MM.1S (cell line): ENCODE results near the gene PDGFD.

ENCODE experiments used
- CTCF ChIP-seq: fragments of 300-600 bp; sonication (generic); IDR thresholded peaks from 2 replicates; pipeline ENCODE4 v1.5.1; 2016; ENCODE audit warnings: antibody characterized with exemption, low read length, mixed read lengths
- EZH2 ChIP-seq: fragments of 300-600 bp; sonication (generic); optimal IDR thresholded peaks from 2 replicates; pipeline ENCODE3; 2017; ENCODE audit warnings: low read depth, mild to moderate bottlenecking, antibody characterized with exemption, low read length, mixed read lengths
- EZH2phosphoT487 ChIP-seq: fragments of 300-600 bp; sonication (generic); IDR thresholded peaks from 2 replicates; pipeline ENCODE4 v1.6.1; 2018; ENCODE audit warnings: antibody characterized with exemption, low read length

GRCh38 chr11:104118105-104118744 lies 45.7 kb downstream of the PDGFD start:
- TF ChIP-seq CTCF, result no peak
- TF ChIP-seq EZH2, result no peak
- TF ChIP-seq EZH2phosphoT487, result no peak
